ENCODE results near the gene G2E3. TPM values are rescaled to one million over a fixed set of nuclear protein-coding genes. Genes with fewer than 3 reads are reported as not detected.

G2E3 gene
- total and polyA plus RNA-seq, 7 donors, result 3.5 to 13.0 (median 6.7) TPM

DNA sequence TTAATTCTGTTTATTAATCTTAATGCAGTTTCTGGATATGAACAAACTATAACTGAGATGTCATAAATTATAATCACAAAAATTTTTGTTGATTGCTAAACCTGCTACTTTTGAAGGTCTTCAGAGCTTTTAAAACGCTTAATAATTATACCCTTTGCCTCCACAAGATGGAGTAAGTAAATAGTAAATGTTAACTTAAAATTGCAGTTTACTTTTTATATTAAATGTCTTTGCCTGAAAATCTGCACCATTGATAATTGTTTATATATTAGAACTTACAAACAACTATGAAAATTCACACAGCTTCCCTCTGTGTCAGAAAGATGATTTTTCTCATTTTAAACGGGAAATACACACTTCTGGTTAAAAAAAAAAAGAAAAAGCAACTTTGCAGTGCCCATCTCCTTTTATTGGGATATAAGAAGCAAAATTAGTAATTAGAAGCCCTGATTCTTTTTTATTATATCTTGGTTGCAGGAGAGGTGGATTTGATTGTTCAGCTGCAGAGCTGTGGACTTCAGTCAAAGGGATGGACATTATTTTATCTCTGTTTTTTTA lies 98.7 kb downstream of the G2E3 start:
- 50 to 68% methylated on average over 2 of the region's 2 CpGs for whole genome bisulfite sequencing, 2 donors
- no peaks in the 10 kb centered on the region for H3K27me3 ChIP-seq
- H3K27ac ChIP-seq, result no peak overlapping the region
- TF ChIP-seq, protein P1, sequence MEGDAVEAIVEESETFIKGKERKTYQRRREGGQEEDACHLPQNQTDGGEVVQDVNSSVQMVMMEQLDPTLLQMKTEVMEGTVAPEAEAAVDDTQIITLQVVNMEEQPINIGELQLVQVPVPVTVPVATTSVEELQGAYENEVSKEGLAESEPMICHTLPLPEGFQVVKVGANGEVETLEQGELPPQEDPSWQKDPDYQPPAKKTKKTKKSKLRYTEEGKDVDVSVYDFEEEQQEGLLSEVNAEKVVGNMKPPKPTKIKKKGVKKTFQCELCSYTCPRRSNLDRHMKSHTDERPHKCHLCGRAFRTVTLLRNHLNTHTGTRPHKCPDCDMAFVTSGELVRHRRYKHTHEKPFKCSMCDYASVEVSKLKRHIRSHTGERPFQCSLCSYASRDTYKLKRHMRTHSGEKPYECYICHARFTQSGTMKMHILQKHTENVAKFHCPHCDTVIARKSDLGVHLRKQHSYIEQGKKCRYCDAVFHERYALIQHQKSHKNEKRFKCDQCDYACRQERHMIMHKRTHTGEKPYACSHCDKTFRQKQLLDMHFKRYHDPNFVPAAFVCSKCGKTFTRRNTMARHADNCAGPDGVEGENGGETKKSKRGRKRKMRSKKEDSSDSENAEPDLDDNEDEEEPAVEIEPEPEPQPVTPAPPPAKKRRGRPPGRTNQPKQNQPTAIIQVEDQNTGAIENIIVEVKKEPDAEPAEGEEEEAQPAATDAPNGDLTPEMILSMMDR (IDR thresholded peaks at IDR 0.05), result no peak
- no peak for TF ChIP-seq POLR2A (IDR thresholded peaks at IDR 0.05)
- TF ChIP-seq POLR2AphosphoS5 (IDR thresholded peaks at IDR 0.05), result no peak
- no peak for TF ChIP-seq EP300 (IDR thresholded peaks at IDR 0.05)
- no peak overlapping the region for H3K4me3 ChIP-seq
- H3K9me3 ChIP-seq, result no peaks in the 10 kb centered on the region
- peaks cover 0 to 62% (median 8%) of the 10 kb centered on the region in 4 donors for H3K36me3 ChIP-seq
- H3K4me1 ChIP-seq, result no peaks in the 10 kb centered on the region
- intact Hi-C loops (cut with DNase I), result no loop called here
- no peak for DNase-seq

DNA sequence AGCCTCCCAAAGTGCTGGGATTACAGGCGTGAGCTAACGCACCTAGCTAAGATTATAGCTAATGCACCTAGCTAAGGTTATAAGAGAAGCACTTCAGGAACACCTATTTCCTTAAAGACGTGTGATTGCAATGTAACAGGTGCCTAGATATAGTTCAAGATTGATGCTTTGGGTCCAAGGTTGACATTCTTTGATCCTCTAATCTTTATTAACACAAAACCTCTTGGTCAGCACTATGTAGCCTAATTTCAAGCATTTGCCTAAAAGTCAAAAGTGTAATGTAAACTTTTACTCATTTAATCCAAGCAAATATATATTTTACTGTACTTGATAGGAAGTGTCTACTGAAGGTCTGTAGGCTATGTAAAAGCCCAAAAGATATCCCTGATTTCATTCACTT lies 99.7 kb downstream of the G2E3 start:
- DNase-seq, result no peak
- no peak overlapping the region for H3K4me3 ChIP-seq
- peaks cover 0 to 54% (median 6%) of the 10 kb centered on the region in 4 donors for H3K36me3 ChIP-seq
- no peaks in the 10 kb centered on the region for H3K27me3 ChIP-seq
- H3K4me1 ChIP-seq, result no peaks in the 10 kb centered on the region
- H3K9me3 ChIP-seq, result no peaks in the 10 kb centered on the region
- 76 to 87% methylated on average over 3 of the region's 3 CpGs for WGBS, 2 donors
- no peak overlapping the region for H3K27ac ChIP-seq
- intact Hi-C loops (cut with DNase I), result no loop called here
- no peak for TF ChIP-seq POLR2A (IDR thresholded peaks at IDR 0.05)
- no peak for TF ChIP-seq EP300 (IDR thresholded peaks at IDR 0.05)
- no peak for TF ChIP-seq POLR2AphosphoS5 (IDR thresholded peaks at IDR 0.05)
- TF ChIP-seq, protein P1 (IDR thresholded peaks at IDR 0.05), result no peak

DNA sequence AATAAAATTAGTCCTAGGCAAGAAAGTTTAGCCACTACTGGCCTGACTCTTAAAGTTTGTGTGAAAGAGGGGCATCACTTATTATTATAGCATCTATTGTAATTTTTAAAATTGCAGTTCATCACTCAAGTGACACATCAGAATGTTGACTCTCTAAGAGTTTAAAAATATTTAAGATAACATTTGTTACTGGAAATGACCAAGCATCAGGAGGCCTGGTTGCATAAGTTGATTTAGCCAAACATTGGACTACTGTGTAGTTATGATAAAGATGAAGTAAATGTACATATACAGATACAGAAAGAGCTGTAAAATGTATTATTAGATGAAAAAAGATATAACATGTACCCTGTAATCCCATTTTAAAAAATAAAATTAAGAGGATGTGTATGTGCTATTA lies 110.6 kb downstream of the G2E3 start:
- DNase-seq, result no peak
- no peaks in the 10 kb centered on the region for H3K9me3 ChIP-seq

More for the DNA sequence above, 110.6 kb downstream of the G2E3 start:
- TF ChIP-seq, protein P1 (IDR thresholded peaks at IDR 0.05), result no peak
- no peak for TF ChIP-seq POLR2AphosphoS5 (IDR thresholded peaks at IDR 0.05)
- TF ChIP-seq EP300 (IDR thresholded peaks at IDR 0.05), result no peak
- TF ChIP-seq POLR2A (IDR thresholded peaks at IDR 0.05), result no peak
- H3K36me3 ChIP-seq, result peaks cover 0 to 24% (median 2%) of the 10 kb centered on the region in 4 donors
- no peaks in the 10 kb centered on the region for H3K27me3 ChIP-seq
- H3K4me1 ChIP-seq, result no peaks in the 10 kb centered on the region
- intact Hi-C loops (cut with DNase I), result no loop called here
- no peak overlapping the region for H3K27ac ChIP-seq
- no peak overlapping the region for H3K4me3 ChIP-seq

Small RNA genes within 50 kb of the gene (small RNA-seq; reads per million reads assigned to genes)
- 0 reads per million in 3 donors for gene RF02271

Other genes with a start within 250 kb of the G2E3 start
- 10 to 100 TPM; 36.1 to 86.1 (median 57.3) TPM for gene SCFD1, start 63.2 kb downstream of the G2E3 start, total RNA-seq
- 10 to 100 TPM; 45.3 to 79.1 (median 60.7) TPM for gene SCFD1, start 63.2 kb downstream of the G2E3 start, polyA plus RNA-seq

All from sigmoid colon (tissue), 7 donors.